HepG2 (cell line): ENCODE measurements around the gene VAC14. TPM values are rescaled to one million over a fixed set of nuclear protein-coding genes. Genes with fewer than 3 reads are reported as not detected.

Experiments
- ATAC-seq: fragments of 200-7000 bp; cut with Tn5 transposase; 3 replicates; pipeline ENCODE4 v1.9.1; 2020; ENCODE audit warnings: mild to moderate bottlenecking, moderate library complexity
- BruUV-seq: library from RNA; stranded (reverse); fragments of 400-500 nt; replicated peaks from 2 replicates; lab custom pipeline; 2021; lab: Mats Ljungman, UMichigan
- CTCF ChIA-PET: fragments of 300-600 bp; formaldehyde crosslinking; extraction: SDS; loops from one replicate; lab custom pipeline; 2021; ENCODE audit warnings: low total read pairs, inconsistent platforms, low intra/inter-chr PET ratio; lab: Yijun Ruan, JAX
- POLR2A ChIA-PET: fragments of 350-600 bp; sonication (Branson Sonifier 250); formaldehyde crosslinking; loops from one replicate; lab custom pipeline; 2020; ENCODE audit warnings: antibody characterized with exemption, inconsistent platforms; lab: Yijun Ruan, JAX
- DNase-seq: peaks from one replicate; pipeline ENCODE4 v3.0.0-alpha.2; 2015; ENCODE audit warnings: low spot score
- FAIRE-seq: peaks from 3 replicates; lab custom pipeline; 2011; peaks lifted over from hg19 to GRCh38; lab: Jason Lieb, UNC
- H2AFZ ChIP-seq: one replicate; pipeline ENCODE4 v1.6.1; 2011; ENCODE audit warnings: low read length, inconsistent platforms
- H3K27ac ChIP-seq: fragments of 300-600 bp; 3 replicates; pipeline ENCODE4 v1.8.0; 2011; ENCODE audit warnings: mixed run types, mild to moderate bottlenecking, mixed read lengths, low read length, inconsistent platforms; ENCODE audit not compliant: insufficient read depth; ENCODE audit errors: extremely low read length
- H3K27me3 ChIP-seq, 2 experiments: fragments of 200-600 bp in 1 of 2; 2 replicates in 1 of 2; 3 replicates in 1 of 2; pipeline versions ENCODE4 v1.6.0 to v1.8.0; 2011; ENCODE audit warnings: low read length in 2 of 2, mild to moderate bottlenecking in 2 of 2, moderate library complexity in 2 of 2, inconsistent platforms in 1 of 2; ENCODE audit not compliant: insufficient read depth in 2 of 2, control insufficient read depth in 1 of 2
- H3K36me3 ChIP-seq, 2 experiments: fragments of 200-600 bp in 1 of 2; replicated peaks in 1 of 2; 2 replicates in 1 of 2; 3 replicates in 1 of 2; pipeline versions ENCODE4 v1.5.1 to v1.8.0; 2011; ENCODE audit warnings: low read length in 2 of 2, inconsistent platforms in 1 of 2; ENCODE audit not compliant: insufficient read depth in 2 of 2, control insufficient read depth in 1 of 2
- H3K4me1 ChIP-seq: 2 replicates; pipeline ENCODE4 v1.5.1; 2012; ENCODE audit warnings: low read length, inconsistent platforms; ENCODE audit not compliant: insufficient read depth
- H3K4me2 ChIP-seq: 2 replicates; pipeline ENCODE4 v1.6.0; 2011; ENCODE audit warnings: low read depth, low read length, inconsistent platforms
- H3K4me3 ChIP-seq, 3 experiments: fragments of 200-600 bp in 1 of 3; sonication (generic), shearing (Covaris generic) in 1 of 3; replicated peaks in 1 of 3; 2 replicates each; pipeline ENCODE4 v1.5.1; 2011 to 2016; ENCODE audit warnings: low read length in 3 of 3, inconsistent platforms in 2 of 3, low read depth in 2 of 3, mild to moderate bottlenecking in 2 of 3, control low read depth in 1 of 3, mixed read lengths in 1 of 3; ENCODE audit not compliant: insufficient read depth in 1 of 3
- H3K79me2 ChIP-seq: one replicate; pipeline ENCODE4 v1.6.1; 2011; ENCODE audit warnings: low read length, inconsistent platforms; ENCODE audit not compliant: insufficient read depth
- H3K9ac ChIP-seq: 2 replicates; pipeline ENCODE4 v1.6.0; 2011; ENCODE audit warnings: mild to moderate bottlenecking, low read depth, low read length, inconsistent platforms; ENCODE audit not compliant: insufficient read depth
- H3K9me3 ChIP-seq: 2 replicates; pipeline ENCODE4 v1.5.1; 2012; ENCODE audit warnings: mild to moderate bottlenecking, low read length
- H4K20me1 ChIP-seq: 2 replicates; pipeline ENCODE4 v1.6.0; 2011; ENCODE audit warnings: inconsistent platforms, mild to moderate bottlenecking, low read length, moderate library complexity; ENCODE audit not compliant: insufficient read depth
- ATF4 ChIP-seq, 2 experiments: fragments of 450-650 bp in 1 of 2; sonication (generic) in 1 of 2; formaldehyde crosslinking; IDR thresholded peaks; 2 replicates each; pipeline versions ENCODE4 v1.5.0 to v1.8.0; 2020 to 2022; ENCODE audit warnings: mild to moderate bottlenecking in 1 of 2, missing genetic modification reagents in 1 of 2
- ATRX ChIP-seq: sonication (generic); formaldehyde crosslinking; IDR thresholded peaks from 2 replicates; pipeline ENCODE4 v1.4.0; 2020; ENCODE audit warnings: missing genetic modification reagents, borderline replicate concordance
- FOXO4 ChIP-seq: sonication (generic); formaldehyde crosslinking; conservative IDR thresholded peaks from 2 replicates; pipeline ENCODE4 v1.8.1; 2023; ENCODE audit warnings: missing genetic modification reagents
- GMEB2 ChIP-seq: IDR thresholded peaks from 2 replicates; pipeline ENCODE4 v1.6.1; 2016; ENCODE audit warnings: missing biosample characterization, missing genetic modification reagents, low read depth
- KDM1A ChIP-seq: IDR thresholded peaks from 2 replicates; pipeline ENCODE4 v1.6.1; 2016; ENCODE audit warnings: missing compliant biosample characterization
- SMYD3 ChIP-seq: sonication (generic); formaldehyde crosslinking; IDR thresholded peaks from 2 replicates; pipeline ENCODE4 v1.8.1; 2023; ENCODE audit warnings: mild to moderate bottlenecking, missing genetic modification reagents
- ZBTB20 ChIP-seq: sonication (generic); formaldehyde crosslinking; IDR thresholded peaks from 2 replicates; pipeline ENCODE4 v1.8.1; 2023; ENCODE audit warnings: missing genetic modification reagents, low read depth, mild to moderate bottlenecking, borderline replicate concordance
- ZNF44 ChIP-seq: sonication (generic); formaldehyde crosslinking; IDR thresholded peaks from 2 replicates; pipeline ENCODE4 v1.5.1; 2020; ENCODE audit warnings: mild to moderate bottlenecking, missing genetic modification reagents
- ZNF572 ChIP-seq: sonication (generic); formaldehyde crosslinking; IDR thresholded peaks from 2 replicates; pipeline ENCODE4 v1.5.1; 2020; ENCODE audit warnings: mild to moderate bottlenecking, missing genetic modification reagents
- ZNF576 ChIP-seq: sonication (generic); formaldehyde crosslinking; IDR thresholded peaks from 2 replicates; pipeline ENCODE4 v1.4.0; 2020; ENCODE audit warnings: mild to moderate bottlenecking, missing genetic modification reagents
- ZNF737 ChIP-seq: sonication (generic); formaldehyde crosslinking; IDR thresholded peaks from 2 replicates; pipeline ENCODE4 v1.5.0; 2020; ENCODE audit warnings: missing genetic modification reagents, mild to moderate bottlenecking, borderline replicate concordance
- WGBS: methylation state at CpG from one replicate; pipeline ENCODE4 v1.1.6; 2017; ENCODE audit warnings: low lambda C conversion rate; 5-methylcytosine and 5-hydroxymethylcytosine counted together
- in situ Hi-C: cut with HindIII; loops from 2 replicates; pipeline ENCODE4 v1.10.0; 2017; ENCODE audit warnings: low pct_unique_long_range_greater_than_20kb; ENCODE audit not compliant: extremely low pct_ligation_motif_present
- intact Hi-C: fragments of 100-400 bp; cut with micrococcal nuclease; formaldehyde crosslinking; loops from one replicate; pipeline ENCODE4 v1.10.0; 2022; ENCODE audit not compliant: unreplicated experiment
- polyA plus RNA-seq, 8 experiments: library from polyadenylated mRNA; depleted of rRNA in 3 of 8; stranded (reverse) in 7 of 8; unstranded in 1 of 8; fragments of >200 nt; fragmentation: Illumina TruSeq in 4 of 8; extraction: Trizol in 4 of 8; gene quantifications; 2 replicates each; pipeline versions ENCODE4 v1.2.1 to v1.2.3, GENCODE V29; 2011 to 2016; ENCODE audit warnings: low read depth in 4 of 8, missing spikeins in 1 of 8, mixed read lengths in 1 of 8; ENCODE audit not compliant: insufficient read depth in 1 of 8
- total RNA-seq, 5 experiments: library from RNA; depleted of rRNA; stranded (reverse); fragments of >200 nt; fragmentation: Illumina TruSeq; extraction: Trizol; gene quantifications; 2 replicates each; pipeline ENCODE4 v1.2.3, GENCODE V29; 2016; ENCODE audit warnings: low read depth in 1 of 5

Gene VAC14
- total and polyA plus RNA-seq, 2 of the 13 experiments (the other 11 are each of a cell fraction or from before 2014, with no cell fraction given) = 23.5 to 24.6 TPM

GRCh38 chr16:70665806-70666735 is 134.9 kb downstream of the VAC14 start:
- no peaks in the 10 kb centered on the region for H3K4me1 ChIP-seq
- H3K27me3 ChIP-seq = no peaks in the 10 kb centered on the region
- CTCF ChIA-PET = no interaction called here
- no peak for TF ChIP-seq GMEB2
- no peak for TF ChIP-seq ZBTB20 (CRISPR knock-in tag)
- no peak for TF ChIP-seq FOXO4 (CRISPR knock-in tag)
- TF ChIP-seq ATF4 (CRISPR knock-in tag; IDR thresholded peaks at IDR 0.05) = no peak
- TF ChIP-seq ZNF572 (CRISPR knock-in tag) = no peak
- TF ChIP-seq ZNF576 = no peak
- no peak for TF ChIP-seq SMYD3 (CRISPR knock-in tag)
- no peak for TF ChIP-seq ATRX
- TF ChIP-seq ZNF737 (CRISPR knock-in tag) = no peak
- TF ChIP-seq ZNF44 (CRISPR knock-in tag) = no peak
- no peak for TF ChIP-seq KDM1A
- H4K20me1 ChIP-seq = peaks cover 32% of the 10 kb centered on the region
- no peak overlapping the region for H3K9ac ChIP-seq
- DNase-seq (no peak), FAIRE-seq (no peak), ATAC-seq (no peak)
- no peak overlapping the region for H3K4me3 ChIP-seq
- intact Hi-C loops = no loop called here
- H3K9me3 ChIP-seq = no peaks in the 10 kb centered on the region
- H3K4me2 ChIP-seq = no peak overlapping the region
- POLR2A ChIA-PET = interaction anchor here (1.0 to 4.2 kb wide), 7 partner anchors 10 to 72 kb away, joined by 3 to 27 read pairs (median 3); no protein-coding TSS in a partner anchor
- WGBS = 96% methylated on average over 22 of the region's 22 CpGs
- no peak overlapping the region for H2AFZ ChIP-seq
- peaks cover 12% of the 10 kb centered on the region for H3K79me2 ChIP-seq
- no TSS peak for BruUV-seq
- H3K27ac ChIP-seq = no peak overlapping the region
- in situ Hi-C loops = no loop called here
- H3K36me3 ChIP-seq = peaks cover 47 to 80% of the 10 kb centered on the region in 2 experiments
